Endothelial cell (in vitro differentiated cells): ENCODE measurements around the gene DNAJA1. TPM values are rescaled to one million over a fixed set of nuclear protein-coding genes. Genes with fewer than 3 reads are reported as not detected.

Experiments used
- DNase-seq: peaks from one replicate; pipeline ENCODE4 v3.0.0; 2021; ENCODE audit warnings: low spot score
- H3K27ac Mint-ChIP-seq: one replicate; pipeline ENCODE4 v1.8.0; 2021; ENCODE audit warnings: mixed read lengths, inconsistent platforms; ENCODE audit not compliant: unreplicated experiment
- H3K27me3 Mint-ChIP-seq: one replicate; pipeline ENCODE4 v1.8.0; 2021; ENCODE audit warnings: mild to moderate bottlenecking, moderate library complexity, mixed read lengths, inconsistent platforms; ENCODE audit not compliant: unreplicated experiment
- H3K36me3 Mint-ChIP-seq: one replicate; pipeline ENCODE4 v1.8.0; 2021; ENCODE audit warnings: mild to moderate bottlenecking, low read depth, mixed read lengths, inconsistent platforms; ENCODE audit not compliant: unreplicated experiment
- H3K4me1 Mint-ChIP-seq: one replicate; pipeline ENCODE4 v1.8.0; 2021; ENCODE audit warnings: mild to moderate bottlenecking, mixed read lengths, inconsistent platforms; ENCODE audit not compliant: unreplicated experiment
- H3K4me3 Mint-ChIP-seq: one replicate; pipeline ENCODE4 v1.8.0; 2021; ENCODE audit warnings: mild to moderate bottlenecking, mixed read lengths, inconsistent platforms; ENCODE audit not compliant: unreplicated experiment
- H3K9me3 Mint-ChIP-seq: one replicate; pipeline ENCODE4 v1.8.0; 2021; ENCODE audit warnings: mixed read lengths, inconsistent platforms; ENCODE audit not compliant: unreplicated experiment
- CTCF ChIP-seq: fragments of 200-600 bp; sonication (generic); IDR thresholded peaks from one replicate; pipeline ENCODE4 v1.5.0; 2021; ENCODE audit warnings: antibody characterized with exemption; ENCODE audit not compliant: unreplicated experiment
- total RNA-seq: library from RNA; stranded (reverse); fragmentation: NEBNext Ultra II Directional; extraction: Animal tissue kit (Norgen Biotek cat#: 25700); gene quantifications from one replicate; pipeline ENCODE4 v1.2.1, GENCODE V29; 2021; ENCODE audit not compliant: unreplicated experiment

The DNAJA1 gene
- total RNA-seq, 1 donor from 2014 or later: 120 TPM

DNA sequence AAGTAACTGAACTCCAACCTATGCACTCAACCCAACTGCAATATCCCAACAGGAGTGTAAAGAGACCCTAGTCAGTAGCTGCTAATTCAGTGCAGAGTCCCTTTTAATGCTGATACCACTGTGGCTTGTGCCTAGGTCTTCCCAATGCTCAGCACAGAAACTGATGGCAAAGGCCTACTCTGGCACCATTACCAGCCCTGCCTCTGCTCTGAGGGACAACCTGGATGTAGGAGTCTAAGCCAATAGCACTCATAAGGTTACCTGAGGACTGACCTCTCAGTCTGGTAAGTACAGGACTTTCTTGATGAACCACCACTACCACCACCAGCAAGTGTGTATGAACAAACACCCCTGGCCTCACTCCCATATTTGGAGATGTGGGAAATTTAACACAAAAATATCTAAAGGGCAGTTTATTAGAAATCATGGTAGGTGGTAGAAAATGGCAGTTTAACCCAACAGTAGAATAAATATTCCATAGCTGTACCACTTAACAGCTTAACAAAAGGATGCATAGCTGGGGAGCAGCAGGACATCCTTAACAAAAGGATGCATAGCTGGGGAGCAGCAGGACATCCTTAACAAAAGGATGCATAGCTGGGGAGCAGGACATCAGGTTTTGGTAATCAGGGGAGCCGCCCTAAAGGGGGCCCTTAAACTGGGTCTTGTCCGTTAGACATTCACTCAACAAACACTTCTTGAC, 11.0 kb upstream of the DNAJA1 start:
- H3K4me1 Mint-ChIP-seq: peaks cover 15% of the 10 kb centered on the region
- H3K27me3 Mint-ChIP-seq: peaks cover 2% of the 10 kb centered on the region
- peak overlapping the region; percentile 61 for H3K27ac Mint-ChIP-seq
- no peak for TF ChIP-seq CTCF
- H3K36me3 Mint-ChIP-seq: no peaks in the 10 kb centered on the region
- DNase-seq: no peak
- H3K9me3 Mint-ChIP-seq: no peaks in the 10 kb centered on the region
- H3K4me3 Mint-ChIP-seq: no peak overlapping the region

- TF ChIP-seq CTCF: no peak
- H3K9me3 Mint-ChIP-seq: no peaks in the 10 kb centered on the region
- no peak overlapping the region for H3K27ac Mint-ChIP-seq
- no peak for DNase-seq
- H3K4me3 Mint-ChIP-seq: no peak overlapping the region
- peaks cover 2% of the 10 kb centered on the region for H3K27me3 Mint-ChIP-seq
- peaks cover 15% of the 10 kb centered on the region for H3K4me1 Mint-ChIP-seq
- no peaks in the 10 kb centered on the region for H3K36me3 Mint-ChIP-seq
Measured at GRCh38 chr9:33014665-33015014, 10.4 kb upstream of the DNAJA1 start.

DNA sequence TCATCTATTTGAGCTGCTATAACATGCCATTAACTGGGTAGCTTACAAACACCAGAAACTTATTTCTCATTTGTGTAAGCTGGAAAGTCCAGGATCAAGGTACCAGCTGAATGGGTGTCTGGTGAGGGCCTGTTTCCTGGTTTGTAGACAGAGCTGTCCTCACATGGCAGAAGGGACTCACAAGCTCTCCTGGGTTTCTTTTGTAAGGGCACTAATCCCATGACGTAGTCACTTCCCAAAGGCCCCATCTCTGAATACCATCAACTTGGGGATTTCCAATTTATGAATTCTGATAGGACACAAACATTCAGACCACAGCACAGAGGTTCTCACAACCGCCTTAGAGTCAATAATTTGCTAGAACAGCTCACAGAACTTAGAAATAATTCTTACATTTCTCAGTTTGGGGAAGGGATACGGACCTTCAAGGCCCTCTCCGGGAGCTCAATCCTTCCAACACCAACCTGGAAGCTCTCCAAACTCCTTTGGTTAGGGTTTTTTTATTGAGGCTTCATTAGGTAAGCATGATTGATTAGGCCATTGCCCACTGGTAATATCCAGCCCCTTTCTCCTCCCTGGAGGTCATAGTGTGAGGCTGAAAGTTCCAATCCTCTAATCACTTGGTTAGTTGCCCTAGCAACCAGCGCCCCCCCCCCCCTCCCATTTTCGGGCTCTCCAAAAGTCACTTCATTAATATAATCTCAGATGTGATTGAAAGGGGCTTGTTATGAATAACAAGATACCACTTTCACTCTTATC, 7.6 kb upstream of the DNAJA1 start:
- Mint-ChIP-seq H3K9me3 (no peaks in the 10 kb centered on the region), H3K4me3 (no peak overlapping the region), H3K27me3 (no peaks in the 10 kb centered on the region), H3K36me3 (peaks cover 5% of the 10 kb centered on the region), H3K27ac (no peak overlapping the region), H3K4me1 (peaks cover 15% of the 10 kb centered on the region)
- TF ChIP-seq CTCF: no peak
- no peak for DNase-seq

DNA sequence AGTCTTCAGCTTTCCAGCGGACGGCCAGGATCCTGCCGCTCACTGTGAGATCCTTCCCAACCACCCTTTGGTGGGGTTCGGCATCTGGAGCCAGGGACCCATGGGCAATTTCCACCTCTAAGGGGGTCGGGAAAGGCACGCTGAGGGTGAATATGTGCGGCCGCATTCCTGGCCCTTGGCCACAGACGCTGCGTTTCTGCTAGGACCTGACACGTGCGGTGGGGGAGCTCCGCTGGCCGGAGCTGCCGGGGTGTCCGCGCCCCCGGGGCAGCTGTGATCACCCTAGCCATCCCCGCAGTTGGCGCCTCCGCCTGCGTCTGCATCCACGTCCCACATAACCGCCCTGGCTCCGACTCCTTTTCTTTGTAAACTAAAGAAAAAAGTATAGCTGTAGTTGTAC, 5.3 kb upstream of the DNAJA1 start:
- DNase-seq: no peak
- TF ChIP-seq CTCF: no peak
- Mint-ChIP-seq H3K4me1 (peaks cover 8% of the 10 kb centered on the region), H3K36me3 (peaks cover 5% of the 10 kb centered on the region), H3K27ac (no peak overlapping the region), H3K27me3 (peaks cover 8% of the 10 kb centered on the region), H3K9me3 (no peaks in the 10 kb centered on the region), H3K4me3 (no peak overlapping the region)

GRCh38 chr9:33022303-33022702, 2.8 kb upstream of the DNAJA1 start:
- no peak overlapping the region for H3K4me3 Mint-ChIP-seq
- no peak overlapping the region for H3K27ac Mint-ChIP-seq
- no peaks in the 10 kb centered on the region for H3K9me3 Mint-ChIP-seq
- peaks cover 14% of the 10 kb centered on the region for H3K36me3 Mint-ChIP-seq
- DNase-seq: no peak
- H3K27me3 Mint-ChIP-seq: peaks cover 13% of the 10 kb centered on the region
- H3K4me1 Mint-ChIP-seq: peaks cover 19% of the 10 kb centered on the region
- no peak for TF ChIP-seq CTCF
